ENCODE measurements around the gene ENKUR.

- TF ChIP-seq MAX (IDR thresholded peaks at IDR 0.05) (no peak), CTCF (IDR thresholded peaks at IDR 0.05; ENCODE audit: low read depth, low read length, missing input control) (no peak), RAD21 (IDR thresholded peaks at IDR 0.05) (no peak), GABPA (IDR thresholded peaks at IDR 0.05 in 1 of 2, conservative IDR thresholded peaks at IDR 0.05 in 1 of 2) (no peak), SP1 (IDR thresholded peaks at IDR 0.05) (no peak), YY1 (IDR thresholded peaks at IDR 0.05) (no peak), JUND (IDR thresholded peaks at IDR 0.05) (no peak), TAF1 (conservative IDR thresholded peaks at IDR 0.05) (no peak)
- TF ChIP-seq, protein P1, sequence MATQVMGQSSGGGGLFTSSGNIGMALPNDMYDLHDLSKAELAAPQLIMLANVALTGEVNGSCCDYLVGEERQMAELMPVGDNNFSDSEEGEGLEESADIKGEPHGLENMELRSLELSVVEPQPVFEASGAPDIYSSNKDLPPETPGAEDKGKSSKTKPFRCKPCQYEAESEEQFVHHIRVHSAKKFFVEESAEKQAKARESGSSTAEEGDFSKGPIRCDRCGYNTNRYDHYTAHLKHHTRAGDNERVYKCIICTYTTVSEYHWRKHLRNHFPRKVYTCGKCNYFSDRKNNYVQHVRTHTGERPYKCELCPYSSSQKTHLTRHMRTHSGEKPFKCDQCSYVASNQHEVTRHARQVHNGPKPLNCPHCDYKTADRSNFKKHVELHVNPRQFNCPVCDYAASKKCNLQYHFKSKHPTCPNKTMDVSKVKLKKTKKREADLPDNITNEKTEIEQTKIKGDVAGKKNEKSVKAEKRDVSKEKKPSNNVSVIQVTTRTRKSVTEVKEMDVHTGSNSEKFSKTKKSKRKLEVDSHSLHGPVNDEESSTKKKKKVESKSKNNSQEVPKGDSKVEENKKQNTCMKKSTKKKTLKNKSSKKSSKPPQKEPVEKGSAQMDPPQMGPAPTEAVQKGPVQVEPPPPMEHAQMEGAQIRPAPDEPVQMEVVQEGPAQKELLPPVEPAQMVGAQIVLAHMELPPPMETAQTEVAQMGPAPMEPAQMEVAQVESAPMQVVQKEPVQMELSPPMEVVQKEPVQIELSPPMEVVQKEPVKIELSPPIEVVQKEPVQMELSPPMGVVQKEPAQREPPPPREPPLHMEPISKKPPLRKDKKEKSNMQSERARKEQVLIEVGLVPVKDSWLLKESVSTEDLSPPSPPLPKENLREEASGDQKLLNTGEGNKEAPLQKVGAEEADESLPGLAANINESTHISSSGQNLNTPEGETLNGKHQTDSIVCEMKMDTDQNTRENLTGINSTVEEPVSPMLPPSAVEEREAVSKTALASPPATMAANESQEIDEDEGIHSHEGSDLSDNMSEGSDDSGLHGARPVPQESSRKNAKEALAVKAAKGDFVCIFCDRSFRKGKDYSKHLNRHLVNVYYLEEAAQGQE (IDR thresholded peaks at IDR 0.05), result no peak
- TF ChIP-seq, protein P2, sequence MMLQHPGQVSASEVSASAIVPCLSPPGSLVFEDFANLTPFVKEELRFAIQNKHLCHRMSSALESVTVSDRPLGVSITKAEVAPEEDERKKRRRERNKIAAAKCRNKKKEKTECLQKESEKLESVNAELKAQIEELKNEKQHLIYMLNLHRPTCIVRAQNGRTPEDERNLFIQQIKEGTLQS (IDR thresholded peaks at IDR 0.05), result no peak
These were observed 46.1 kb downstream of the ENKUR start for GRCh38 chr10:24969841-24970281.

Measured in liver (tissue), 3 donors.